Lung (tissue), 12 donors: ENCODE measurements around the gene RNF220. TPM values are rescaled to one million over a fixed set of nuclear protein-coding genes. Genes with fewer than 3 reads are reported as not detected.

Experiments
- ATAC-seq: fragments of 200-7000 bp; cut with Tn5 transposase; one replicate; pipeline ENCODE4 v1.9.1; 2020; ENCODE audit warnings: moderate number of reproducible peaks; ENCODE audit not compliant: insufficient read depth, low FRiP score
- DNase-seq, 3 donors: peaks; one replicate each; pipeline ENCODE4 v3.0.0-alpha.2; 2013 to 2017
- H3K27ac ChIP-seq, 2 donors: one replicate each; pipeline ENCODE4 v1.5.1; 2013; ENCODE audit warnings: mild to moderate bottlenecking in 2 of 2, moderate library complexity in 2 of 2, control low read depth in 1 of 2, inconsistent platforms in 1 of 2, low read depth in 1 of 2, low read length in 1 of 2
- H3K27me3 ChIP-seq, 3 donors: one replicate each; pipeline ENCODE4 v1.5.1; 2013; ENCODE audit warnings: low read length in 2 of 3; ENCODE audit not compliant: control insufficient read depth in 3 of 3, insufficient read depth in 3 of 3
- H3K36me3 ChIP-seq, 4 donors: one replicate each; pipeline ENCODE4 v1.5.1; 2013; ENCODE audit warnings: low read length in 4 of 4, mild to moderate bottlenecking in 1 of 4, moderate library complexity in 1 of 4; ENCODE audit not compliant: control insufficient read depth in 4 of 4, insufficient read depth in 4 of 4
- H3K4me1 ChIP-seq, 5 donors: one replicate each; pipeline ENCODE4 v1.5.1; 2013; ENCODE audit warnings: low read length in 5 of 5, mild to moderate bottlenecking in 2 of 5, moderate library complexity in 1 of 5; ENCODE audit not compliant: control insufficient read depth in 5 of 5, insufficient read depth in 5 of 5
- H3K4me3 ChIP-seq: one replicate; pipeline ENCODE4 v1.5.1; 2013; ENCODE audit warnings: mild to moderate bottlenecking, control low read depth, moderate library complexity
- H3K9ac ChIP-seq, 2 donors: one replicate each; pipeline ENCODE4 v1.5.1; 2013; ENCODE audit warnings: low read length in 2 of 2, control low read depth in 1 of 2; ENCODE audit not compliant: insufficient read depth in 1 of 2
- H3K9me3 ChIP-seq, 4 donors: one replicate each; pipeline ENCODE4 v1.5.1; 2013; ENCODE audit warnings: low read length in 3 of 4, mild to moderate bottlenecking in 1 of 4, moderate library complexity in 1 of 4; ENCODE audit not compliant: control insufficient read depth in 4 of 4, insufficient read depth in 3 of 4
- WGBS, 2 donors: extraction: QIAGEN DNeasy Blood & Tissue Kit; methylation state at CpG; one replicate each; pipeline ENCODE4 v1.1.7; 2013; 5-methylcytosine and 5-hydroxymethylcytosine counted together
- polyA plus RNA-seq, 2 donors: library from polyadenylated mRNA; stranded (reverse); fragments of 200-250 nt; gene quantifications; one replicate each; pipeline ENCODE4 v1.2.1, GENCODE V29; 2013
- total RNA-seq, 2 donors: library from RNA; depleted of rRNA in 1 of 2; stranded (reverse); fragments of >200 nt in 1 of 2; gene quantifications; one replicate each; pipeline ENCODE4 v1.2.1, GENCODE V29; 2014 to 2021
- TF ChIP-seq, protein P1 (sequence below): IDR thresholded peaks from 2 replicates; pipeline ENCODE4 v1.5.1; 2012; ENCODE audit warnings: mild to moderate bottlenecking; ENCODE audit errors: control extremely low read depth, extremely low read depth
- donor health status: control.
- donor health status: control.
- donor health status: Bipolar disorder and iron deficiency.
- donor health status: healthy.
- donor health status: DM: yes; HTN: yes; CAD: no.

The RNF220 gene
- total and polyA plus RNA-seq, 4 donors = 44.9 to 75.8 (median 69.5) TPM

DNA sequence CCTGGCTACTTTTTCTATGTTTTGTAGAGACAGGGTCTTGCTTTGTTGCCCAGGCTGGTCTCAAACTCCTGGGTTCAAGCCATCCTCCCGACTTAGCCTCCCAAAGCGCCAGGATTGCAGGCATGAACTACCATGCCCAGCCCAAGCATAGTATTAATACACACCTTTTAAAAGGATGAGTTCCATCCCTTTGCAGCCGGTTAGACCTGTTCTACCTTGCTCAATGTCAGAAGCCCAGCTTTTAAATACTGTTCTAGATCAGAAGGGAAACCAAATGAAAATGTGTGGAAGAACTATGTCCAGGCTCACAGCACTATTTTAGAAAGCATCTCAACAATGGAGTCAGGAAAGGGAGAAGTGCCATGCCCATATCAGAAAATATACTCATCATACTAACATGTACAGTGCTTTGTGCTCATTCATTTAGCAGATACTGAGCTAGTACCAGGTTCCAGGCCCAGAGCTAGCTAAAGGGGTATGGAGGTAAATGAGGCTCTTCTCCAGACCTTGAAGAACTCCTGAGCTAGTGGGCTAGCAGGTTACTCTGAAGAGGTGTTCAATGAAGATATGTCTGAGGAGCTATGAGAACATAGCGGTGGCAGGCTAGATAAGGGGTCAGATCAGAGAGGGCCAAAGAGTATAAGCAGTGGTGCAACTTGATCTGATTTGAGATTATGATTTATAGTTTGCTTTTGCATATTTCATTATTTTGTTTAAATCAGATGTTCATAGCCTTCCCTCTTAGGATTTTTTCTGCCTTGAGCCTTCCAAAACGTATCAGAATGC is 78.2 kb downstream of the RNF220 start:
- Histone ChIP-seq H3K9ac (no peak overlapping the region), H3K27me3 (no peaks in the 10 kb centered on the region), H3K4me3 (no peak overlapping the region), H3K4me1 (peaks cover 0 to 8% (median 0%) of the 10 kb centered on the region in 5 donors), H3K9me3 (no peaks in the 10 kb centered on the region), H3K36me3 (no peaks in the 10 kb centered on the region), H3K27ac (no peak overlapping the region)
- DNase-seq (no peak), ATAC-seq (no peak)
- 93 to 94% methylated on average over 5 of the region's 5 CpGs for WGBS, 2 donors
- TF ChIP-seq, protein P1, sequence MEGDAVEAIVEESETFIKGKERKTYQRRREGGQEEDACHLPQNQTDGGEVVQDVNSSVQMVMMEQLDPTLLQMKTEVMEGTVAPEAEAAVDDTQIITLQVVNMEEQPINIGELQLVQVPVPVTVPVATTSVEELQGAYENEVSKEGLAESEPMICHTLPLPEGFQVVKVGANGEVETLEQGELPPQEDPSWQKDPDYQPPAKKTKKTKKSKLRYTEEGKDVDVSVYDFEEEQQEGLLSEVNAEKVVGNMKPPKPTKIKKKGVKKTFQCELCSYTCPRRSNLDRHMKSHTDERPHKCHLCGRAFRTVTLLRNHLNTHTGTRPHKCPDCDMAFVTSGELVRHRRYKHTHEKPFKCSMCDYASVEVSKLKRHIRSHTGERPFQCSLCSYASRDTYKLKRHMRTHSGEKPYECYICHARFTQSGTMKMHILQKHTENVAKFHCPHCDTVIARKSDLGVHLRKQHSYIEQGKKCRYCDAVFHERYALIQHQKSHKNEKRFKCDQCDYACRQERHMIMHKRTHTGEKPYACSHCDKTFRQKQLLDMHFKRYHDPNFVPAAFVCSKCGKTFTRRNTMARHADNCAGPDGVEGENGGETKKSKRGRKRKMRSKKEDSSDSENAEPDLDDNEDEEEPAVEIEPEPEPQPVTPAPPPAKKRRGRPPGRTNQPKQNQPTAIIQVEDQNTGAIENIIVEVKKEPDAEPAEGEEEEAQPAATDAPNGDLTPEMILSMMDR = no peak

DNA sequence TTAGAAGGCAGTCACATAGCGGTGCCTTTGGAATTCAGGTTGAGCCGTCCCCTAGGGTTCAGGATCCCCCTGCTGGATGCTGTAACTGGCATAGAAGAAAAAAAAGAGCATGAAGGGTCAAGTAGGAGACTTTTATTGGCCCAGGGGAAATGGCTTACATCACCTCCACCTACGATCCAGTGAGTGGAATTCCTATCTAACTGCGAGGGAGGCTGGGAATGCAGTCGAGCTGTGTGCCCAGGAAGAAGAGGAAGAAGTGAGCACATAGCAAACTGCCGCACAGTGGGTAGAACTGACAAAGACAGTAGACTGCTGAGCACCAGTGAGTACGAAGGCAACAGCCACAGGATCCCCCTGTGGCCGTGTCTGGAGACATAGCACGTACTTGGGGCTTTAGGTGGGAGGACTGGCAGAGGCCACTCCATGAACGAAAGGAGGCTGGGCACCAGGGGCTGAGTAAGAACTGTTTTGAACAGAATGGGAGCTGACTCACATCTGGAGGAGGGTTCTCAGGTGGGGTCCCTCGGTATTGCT is 79.2 kb downstream of the RNF220 start:
- WGBS, 2 donors = 48 to 49% methylated on average over 11 of the region's 11 CpGs
- Histone ChIP-seq H3K4me3 (no peak overlapping the region), H3K9ac (no peak overlapping the region), H3K36me3 (no peaks in the 10 kb centered on the region), H3K27me3 (no peaks in the 10 kb centered on the region), H3K4me1 (peaks cover 0 to 8% (median 0%) of the 10 kb centered on the region in 5 donors), H3K27ac (peak overlapping the region in 1 of 2 donors; percentile 35), H3K9me3 (no peaks in the 10 kb centered on the region)
- TF ChIP-seq, protein P1 = no peak
- DNase-seq (peak in 2 of 3 donors; percentile 42 to 56), ATAC-seq (peak; percentile 19)

DNA sequence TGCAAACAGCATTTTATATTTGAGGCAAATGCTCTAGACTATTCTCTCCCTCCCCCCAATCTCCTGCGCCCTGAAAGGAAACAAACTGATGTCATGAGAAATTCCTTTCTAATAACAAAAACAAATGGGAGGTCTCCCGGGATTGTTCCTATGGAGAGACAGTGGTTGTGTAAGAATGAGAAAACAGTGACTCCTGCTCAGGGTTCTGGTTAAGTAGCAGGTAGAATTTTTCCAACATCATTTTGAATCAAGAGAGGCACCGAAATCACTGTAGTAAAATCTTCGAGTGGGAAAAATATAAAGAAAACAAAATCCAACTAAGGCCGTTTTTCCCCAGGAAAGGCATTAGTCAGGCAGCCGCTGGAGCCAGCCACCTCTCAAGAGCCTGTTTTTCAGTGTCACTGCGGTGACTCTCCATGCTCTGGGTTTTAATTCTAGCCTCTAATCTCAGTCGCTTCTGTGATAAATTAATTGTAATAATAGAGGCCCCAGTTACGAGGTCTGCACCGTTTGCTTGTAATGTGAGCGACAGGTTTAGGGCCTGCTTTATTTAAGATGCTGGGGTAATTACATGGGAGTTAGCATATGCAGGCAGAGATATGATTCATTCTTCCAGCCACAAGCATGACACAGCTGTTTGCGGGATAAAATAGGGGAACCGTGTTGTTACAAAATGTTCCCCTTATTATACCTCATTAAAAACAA is 80.3 kb downstream of the RNF220 start:
- no peaks in the 10 kb centered on the region for H3K27me3 ChIP-seq
- no peak overlapping the region for H3K9ac ChIP-seq
- H3K27ac ChIP-seq = peak overlapping the region; percentile 1 to 61
- H3K36me3 ChIP-seq = no peaks in the 10 kb centered on the region
- 31 to 50% methylated on average over 13 of the region's 13 CpGs for WGBS, 2 donors
- H3K9me3 ChIP-seq = no peaks in the 10 kb centered on the region
- peaks cover 0 to 8% (median 0%) of the 10 kb centered on the region in 5 donors for H3K4me1 ChIP-seq
- no peak overlapping the region for H3K4me3 ChIP-seq
- ATAC-seq (peak; percentile 53), DNase-seq (peak in 1 of 3 donors; percentile 38)
- TF ChIP-seq, protein P1 = no peak
